Stimulated activated CD8-positive, alpha-beta memory T cell treated with anti-CD3 and anti-CD28 coated beads, Interleukin-7, amount 100 ng/mL, for 48 hours (primary cell): ENCODE results near the gene NANOS2.

Experiments
- DNase-seq, 2 donors: peaks; one replicate each; pipeline ENCODE4 v3.0.0-alpha.2; 2020; ENCODE audit warnings: low read depth in 1 of 2; ENCODE audit errors: extremely low read depth in 1 of 2

Gene NANOS2

DNA sequence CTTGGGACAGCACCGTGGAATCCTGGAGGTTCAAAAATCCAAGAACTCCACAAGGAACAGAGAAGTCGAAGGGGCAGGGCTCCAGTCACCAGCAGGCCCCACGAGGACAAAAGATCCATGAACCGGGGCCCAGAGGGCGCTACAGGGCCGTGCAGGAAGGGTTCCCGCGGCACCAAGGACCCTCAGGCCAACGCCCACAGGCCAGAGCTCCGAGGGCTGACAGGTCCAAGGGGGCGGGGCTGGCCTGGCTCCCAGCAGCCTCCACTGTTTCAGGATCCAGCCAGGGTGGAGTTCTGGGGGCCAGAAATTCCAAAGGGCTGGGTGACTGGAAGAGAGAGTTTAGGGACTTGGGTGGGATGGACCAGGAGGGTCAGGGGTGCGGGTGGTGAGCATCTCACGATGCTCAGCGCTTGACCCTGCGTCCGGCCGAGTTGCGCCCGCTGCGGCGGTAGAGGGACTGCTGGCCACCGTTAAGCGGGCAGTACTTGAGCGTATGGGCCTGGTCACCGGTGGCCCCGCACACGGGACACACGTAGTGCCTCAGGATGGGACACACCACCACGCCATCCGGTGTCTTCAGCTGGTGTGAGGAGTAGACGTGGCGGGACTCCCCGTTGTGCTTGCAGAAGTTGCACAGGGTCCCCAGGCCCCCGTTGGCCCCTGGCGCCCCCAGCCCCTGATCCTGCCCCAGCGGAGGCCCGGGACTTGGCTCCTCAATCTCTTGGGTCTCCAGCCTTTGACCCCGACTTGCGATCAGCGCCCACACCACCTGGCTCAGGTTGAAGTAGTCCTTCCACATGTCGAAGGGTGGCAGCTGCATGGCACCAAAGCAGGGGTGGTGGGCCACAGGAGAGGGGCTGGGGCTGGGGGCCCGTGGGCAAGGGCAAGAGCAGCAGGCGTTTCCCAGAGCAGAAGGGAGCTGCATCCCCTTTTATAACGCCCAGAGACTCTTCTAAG is at the start of gene NANOS2:
TSS of gene NANOS2 (minus strand) at position 905 of the 957 bp plus-strand sequence. CDS start at position 820, 85 bp downstream.
- DNase-seq = no peak

DNA sequence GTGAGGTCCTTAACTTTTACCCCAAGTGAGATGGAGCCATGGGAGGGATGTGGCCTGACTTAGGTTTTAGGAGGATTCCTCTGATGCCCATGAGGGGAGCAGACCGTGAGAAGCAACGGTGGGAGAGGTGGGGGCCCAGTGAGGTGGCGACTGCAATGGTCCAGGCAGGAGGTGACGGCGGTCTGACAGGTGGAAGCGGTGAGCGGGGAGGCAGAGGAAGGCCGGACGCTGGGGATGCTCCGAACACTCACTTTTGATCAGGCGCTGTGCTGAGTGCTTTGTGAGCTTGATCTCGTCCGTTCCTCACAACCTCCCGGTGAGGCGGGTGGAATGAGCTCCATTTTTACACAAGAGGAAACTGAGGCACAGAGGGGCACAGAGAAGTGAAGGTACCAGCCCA is 47.4 kb upstream of the NANOS2 start:
- no peak for DNase-seq

DNA sequence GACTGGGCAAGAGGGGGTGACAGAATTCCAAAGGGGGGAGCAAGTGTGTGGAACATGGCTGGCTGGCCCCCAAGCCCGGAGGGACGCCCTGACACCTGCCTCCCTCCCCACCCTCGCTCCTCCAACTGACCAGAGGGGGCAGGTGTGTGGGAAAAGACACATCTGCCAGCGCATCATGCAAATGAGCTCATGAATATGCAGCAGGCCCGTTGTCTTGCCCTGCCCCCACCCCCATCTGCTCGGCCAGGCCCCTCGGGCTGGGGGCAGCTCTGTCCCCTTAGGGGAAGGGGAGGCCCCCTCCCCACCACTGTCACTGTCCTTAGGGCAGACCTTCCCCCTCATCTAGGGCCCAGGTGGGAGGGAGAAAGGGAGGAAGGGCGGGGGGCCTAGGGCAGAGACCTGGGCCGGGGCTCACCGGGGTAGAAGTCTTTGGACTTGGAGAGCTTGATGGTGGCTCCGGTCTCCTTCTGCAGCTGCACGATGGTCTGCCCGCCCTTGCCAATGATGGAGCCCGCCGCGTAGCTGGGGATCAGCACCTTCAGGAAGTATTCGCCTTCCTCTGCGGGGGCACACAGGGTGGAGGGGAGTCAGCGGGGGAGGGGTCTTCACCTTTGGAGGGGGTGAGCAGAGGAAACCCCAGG is 46.1 kb upstream of the NANOS2 start:
- DNase-seq = no peak

DNA sequence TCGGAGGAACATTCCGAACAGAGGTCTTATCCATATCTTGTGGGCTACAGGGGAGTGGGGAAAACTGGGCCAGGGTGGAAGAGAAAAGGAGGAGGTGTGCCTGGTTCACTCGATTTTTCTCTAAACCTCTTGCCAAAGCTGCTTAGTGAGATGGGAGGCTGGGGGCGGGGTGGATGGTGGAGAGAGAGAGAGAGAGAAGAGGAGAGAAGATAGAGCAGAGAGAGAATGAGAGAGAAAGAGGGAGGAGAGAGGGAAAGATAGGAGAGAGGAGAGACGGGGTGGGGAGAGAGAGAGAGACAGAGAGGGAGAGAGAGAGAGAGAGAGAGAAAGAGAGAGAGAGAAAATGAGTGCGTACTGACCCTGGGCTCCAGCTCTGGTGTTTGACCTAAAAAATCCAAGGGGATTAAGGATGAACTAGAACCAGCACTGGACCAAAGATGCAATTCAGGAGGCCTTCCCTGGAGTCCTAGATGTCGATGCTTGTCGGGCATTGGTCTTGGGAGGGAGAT is 45.0 kb upstream of the NANOS2 start:
- no peak for DNase-seq

DNA sequence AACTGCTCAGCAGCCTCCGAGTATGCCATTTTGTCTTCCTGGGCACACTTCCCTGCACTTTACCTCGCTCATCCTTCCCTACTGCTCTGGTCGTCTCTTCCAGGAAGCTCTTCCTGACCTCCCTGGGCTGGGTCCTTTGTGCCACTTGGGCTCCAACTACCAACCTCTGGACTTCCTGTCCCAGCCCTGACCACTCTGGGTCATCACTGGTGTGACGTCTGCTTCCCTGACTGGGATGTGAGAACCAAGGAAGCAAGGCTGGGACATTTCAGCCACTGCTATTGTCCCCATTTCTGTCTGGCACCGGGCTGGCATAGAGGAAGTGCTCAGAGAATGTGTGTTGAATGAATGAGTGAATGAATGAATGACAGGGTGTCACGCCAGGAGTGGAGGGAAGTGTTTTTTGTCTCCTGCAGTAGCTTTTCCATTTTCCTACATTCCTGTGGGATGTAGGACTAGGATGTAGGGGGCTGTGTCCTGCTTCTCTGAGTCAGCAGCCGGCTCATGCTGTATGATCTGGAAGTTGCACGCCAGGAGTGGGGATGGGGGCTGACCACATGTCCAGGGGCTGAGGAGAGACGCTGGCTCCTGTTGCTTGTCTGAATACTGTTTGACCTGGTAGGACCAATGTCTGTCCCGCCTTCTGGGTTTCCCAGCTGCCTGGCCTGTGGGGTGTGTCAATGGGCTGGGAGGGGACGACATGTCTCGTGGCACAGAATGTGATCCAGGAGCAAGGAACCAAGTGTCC is 44.4 kb upstream of the NANOS2 start:
- no peak for DNase-seq

DNA sequence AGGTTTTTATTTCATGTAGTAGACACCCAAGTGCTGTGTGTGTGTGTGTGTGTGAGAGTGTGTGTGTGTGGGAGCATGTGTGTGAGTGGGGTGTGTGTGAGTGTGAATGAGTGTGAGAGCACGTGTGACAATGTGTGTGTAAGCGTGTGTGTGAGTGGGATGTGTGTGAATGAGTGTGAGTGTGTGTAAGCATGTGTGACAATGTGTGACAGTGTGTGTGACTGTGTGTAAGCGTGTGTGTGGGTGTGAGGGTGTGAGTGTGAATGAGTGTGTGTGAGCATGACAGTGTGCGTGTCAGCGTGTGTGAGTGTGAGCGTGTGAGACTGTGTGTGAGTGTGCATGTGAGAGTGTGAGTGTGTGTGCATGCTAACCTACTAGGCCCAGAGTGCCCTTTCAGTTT is 43.7 kb upstream of the NANOS2 start:
- DNase-seq = no peak

DNA sequence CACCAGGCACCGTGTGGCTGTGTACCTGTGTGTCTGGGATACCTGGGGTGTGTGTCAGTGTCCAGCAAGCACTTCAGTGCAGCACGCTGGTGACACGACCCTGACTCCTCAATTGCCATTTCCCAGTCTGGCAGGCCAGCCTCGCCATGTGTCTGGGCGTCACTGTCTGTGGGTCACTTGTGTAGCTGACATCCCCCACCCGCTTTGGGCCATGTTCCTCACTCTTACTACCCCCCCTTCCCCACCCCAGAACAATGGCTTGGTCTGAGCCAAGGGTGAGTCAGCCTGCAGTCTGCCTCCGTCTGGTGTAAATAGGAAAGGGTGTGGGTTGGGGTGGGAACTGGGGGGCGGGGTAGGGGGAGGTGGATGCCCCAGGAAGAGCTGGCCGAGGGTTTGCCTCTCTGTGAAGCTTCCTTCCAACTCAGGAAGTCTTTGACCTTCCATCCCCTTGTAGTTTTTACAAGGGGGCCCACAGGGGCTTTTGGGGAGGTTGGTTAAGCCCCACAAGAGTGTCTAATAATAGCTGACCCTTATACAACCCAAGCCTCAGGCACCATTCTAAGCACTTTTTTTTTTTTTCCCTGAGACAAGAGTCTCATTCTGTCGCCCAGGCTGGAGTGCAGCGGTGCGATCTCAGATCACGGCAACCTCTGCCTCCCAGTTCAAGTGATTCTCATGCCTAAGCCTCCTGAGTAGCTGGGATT is 41.5 kb upstream of the NANOS2 start:
- no peak for DNase-seq

DNA sequence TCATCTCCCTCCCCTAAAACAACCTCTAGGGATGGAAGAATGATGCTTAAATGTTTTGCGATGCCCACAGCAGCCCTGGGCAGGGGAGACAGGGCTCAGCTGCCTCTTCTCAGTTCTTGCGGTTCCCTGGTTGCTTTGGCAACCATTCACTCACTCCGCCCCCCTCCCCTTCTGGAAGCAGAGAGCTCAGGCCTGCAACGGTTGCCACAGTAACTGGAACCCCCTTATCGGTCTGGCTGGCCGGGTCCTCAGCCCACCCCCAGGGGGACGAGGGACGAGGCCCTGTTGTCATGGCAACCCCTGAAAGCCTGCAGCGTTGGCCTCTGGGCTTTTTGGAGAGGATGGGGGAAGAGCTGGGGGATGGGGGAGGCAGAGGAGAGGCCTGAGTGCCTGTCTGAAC is 39.6 kb upstream of the NANOS2 start:
- no peak for DNase-seq

DNA sequence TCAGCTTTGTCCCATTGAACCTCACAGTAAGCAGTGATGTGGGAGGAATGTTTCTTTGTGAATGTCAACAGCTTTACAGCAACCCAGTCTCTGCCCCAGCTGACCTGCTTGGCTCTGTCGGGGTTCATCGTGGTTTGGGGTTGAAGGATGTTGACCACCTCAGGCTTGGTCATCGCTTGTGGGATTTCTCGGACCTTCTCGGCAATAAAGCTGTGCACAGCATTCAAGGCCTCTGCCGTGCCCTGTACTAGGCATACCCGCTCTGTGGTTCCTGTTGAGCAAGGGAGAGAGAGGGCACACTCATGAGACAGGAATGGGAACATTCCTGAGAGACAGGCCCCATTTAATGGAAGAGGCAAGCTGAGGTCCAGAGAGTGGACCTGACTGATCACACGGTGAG is 39.1 kb upstream of the NANOS2 start:
- no peak for DNase-seq

DNA sequence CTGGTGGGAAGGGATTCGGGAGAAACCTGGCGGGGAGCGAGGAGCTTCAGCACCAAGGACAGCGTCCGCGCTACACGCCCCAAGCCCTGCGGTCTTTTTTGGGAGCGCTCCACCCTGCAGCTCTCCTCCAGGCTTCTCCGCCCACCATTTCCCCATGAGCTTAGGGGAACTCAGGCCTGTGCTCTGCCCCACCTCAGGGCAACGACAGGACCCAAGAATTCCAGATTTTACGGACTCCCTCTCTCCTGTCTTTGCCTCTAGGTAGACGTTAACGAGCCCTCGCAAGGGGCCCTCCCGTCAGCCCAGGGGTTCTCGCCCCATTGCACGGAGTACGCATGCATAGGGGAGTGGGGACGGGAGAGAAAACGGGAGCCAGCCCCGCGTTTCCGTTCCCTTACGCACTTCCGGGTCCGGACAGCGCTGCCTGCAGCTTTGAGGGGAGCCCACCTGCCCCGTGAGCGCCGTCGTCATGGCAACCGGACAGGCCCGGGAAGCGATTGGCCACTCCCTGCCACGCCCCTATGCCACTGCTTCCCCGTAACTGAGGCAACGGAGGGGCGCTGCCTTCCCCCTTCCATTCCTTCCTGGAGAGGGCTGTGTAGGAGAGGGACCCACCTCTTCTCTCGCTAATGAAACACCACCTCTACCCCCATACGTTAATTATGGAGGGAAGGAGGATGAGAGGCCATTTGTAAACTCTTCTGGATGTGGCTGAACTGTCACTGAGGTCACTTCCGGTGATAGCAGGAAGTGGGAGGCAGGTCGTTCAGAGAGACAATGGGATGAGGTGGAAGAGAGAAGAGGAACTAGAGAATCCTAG is 38.3 kb upstream of the NANOS2 start:
- peak in 1 of 2 donors; percentile 20 for DNase-seq

DNA sequence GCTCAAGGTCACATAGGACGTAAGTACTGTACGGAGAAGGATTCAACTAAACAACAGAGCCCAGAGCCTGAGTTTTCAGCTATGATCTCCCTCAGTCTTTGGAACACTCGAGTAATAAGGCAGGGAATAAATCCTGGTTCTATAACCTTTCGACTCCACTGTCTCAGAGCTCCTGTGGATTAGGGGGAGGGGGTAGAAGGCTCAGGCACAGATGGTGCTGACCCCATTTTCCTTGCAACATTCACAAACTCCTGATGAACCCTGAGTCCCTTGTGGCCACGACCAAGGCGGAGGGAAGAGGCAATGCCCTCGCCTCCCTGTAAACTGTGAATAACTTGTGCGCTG is 37.7 kb upstream of the NANOS2 start:
- DNase-seq = no peak

DNA sequence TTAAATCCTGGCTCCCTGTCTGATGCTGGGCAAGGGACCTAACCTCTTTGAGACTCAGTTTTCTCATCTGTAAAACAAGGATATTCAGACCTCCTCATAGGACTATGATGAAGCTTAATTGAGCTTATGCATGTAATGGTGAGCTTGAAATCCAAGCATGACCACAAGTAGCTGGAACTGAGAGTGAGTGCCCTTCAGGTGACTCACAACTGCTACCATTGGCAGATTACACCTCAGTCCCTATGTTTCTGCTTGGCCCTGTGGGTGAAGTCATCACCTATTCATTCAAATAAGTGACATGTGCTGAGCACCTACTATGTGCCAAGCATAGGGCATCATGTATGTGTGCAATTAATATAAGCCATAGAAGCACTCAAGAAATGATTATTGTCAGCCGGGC is 33.3 kb upstream of the NANOS2 start:
- DNase-seq = no peak

DNA sequence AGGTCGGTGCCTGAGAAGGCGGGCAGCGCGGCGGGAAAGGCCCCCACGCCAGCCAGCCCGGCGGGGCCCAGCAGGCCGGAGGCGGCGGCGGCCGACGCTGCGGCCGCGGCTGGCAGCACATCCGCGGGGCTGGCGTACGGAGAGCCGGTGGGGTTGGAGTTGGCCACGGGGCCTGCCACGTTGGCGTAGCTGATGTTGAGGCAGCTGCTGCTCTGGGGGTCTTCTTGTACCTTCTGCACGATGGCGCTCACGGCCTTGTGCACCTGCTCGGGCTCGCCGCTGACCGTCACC is 25.9 kb upstream of the NANOS2 start:
- no peak for DNase-seq

DNA sequence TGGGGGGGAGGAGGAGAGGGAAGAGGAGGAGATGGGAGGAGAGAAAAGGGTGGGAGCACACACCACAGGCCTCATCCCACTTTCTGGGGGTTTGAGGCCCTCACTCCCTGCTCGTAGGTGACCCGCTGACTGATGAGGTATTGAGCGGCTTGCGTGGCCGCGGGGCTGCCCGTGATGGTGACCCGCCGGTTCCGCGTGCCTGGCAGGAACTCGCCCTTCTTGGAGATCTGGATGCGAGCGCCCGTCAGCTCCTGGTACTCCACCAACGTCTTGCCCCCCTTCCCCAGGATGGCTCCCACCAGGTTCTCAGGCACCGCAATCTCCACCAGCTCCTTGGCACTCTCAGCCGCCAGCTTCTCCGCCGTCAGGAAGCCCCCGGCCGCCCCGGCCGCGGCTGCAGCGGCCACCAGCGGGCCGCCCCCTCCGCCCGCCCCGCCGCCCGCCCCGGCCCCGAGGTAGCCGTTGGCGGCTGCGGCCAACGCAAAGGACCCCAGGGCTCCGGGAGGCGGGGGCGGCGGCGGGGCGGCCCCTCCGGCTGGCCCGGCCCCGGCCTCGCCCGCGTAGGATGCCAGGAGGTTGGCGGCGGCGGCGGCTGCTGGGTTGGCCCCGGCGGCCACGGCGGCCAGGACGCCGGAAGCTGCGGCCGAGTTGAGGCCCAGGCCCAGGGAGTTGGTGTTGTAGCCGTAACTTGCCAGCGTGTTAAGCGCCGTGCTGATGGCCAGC is 25.4 kb upstream of the NANOS2 start:
- no peak for DNase-seq

DNA sequence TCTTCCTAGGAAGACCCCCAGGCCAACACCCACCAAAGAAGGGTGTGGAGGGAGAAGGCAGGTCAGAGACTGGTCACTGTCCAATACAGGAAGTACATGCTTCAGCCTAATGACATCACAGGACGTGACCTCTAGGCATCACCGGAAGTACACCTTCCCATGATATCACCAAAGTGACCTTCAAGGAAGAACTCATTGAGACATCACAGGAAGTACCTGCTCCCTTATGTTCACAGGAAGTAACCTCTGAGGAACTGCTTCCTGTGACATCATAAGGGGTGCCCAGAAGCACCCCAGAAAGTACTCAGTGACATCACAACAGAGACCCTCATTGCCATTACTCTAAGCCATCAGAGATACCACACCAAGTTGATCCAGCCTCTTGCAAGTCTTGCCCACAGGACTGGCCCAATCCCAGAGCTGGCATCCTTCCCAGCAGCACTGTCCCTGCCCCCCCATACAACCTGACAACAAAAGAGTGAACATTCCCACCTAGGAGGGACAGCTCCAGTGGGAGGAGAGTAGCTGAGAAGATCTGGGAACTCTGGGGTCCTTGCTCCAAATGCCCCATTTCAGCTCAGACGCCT is 24.2 kb upstream of the NANOS2 start:
- no peak for DNase-seq

DNA sequence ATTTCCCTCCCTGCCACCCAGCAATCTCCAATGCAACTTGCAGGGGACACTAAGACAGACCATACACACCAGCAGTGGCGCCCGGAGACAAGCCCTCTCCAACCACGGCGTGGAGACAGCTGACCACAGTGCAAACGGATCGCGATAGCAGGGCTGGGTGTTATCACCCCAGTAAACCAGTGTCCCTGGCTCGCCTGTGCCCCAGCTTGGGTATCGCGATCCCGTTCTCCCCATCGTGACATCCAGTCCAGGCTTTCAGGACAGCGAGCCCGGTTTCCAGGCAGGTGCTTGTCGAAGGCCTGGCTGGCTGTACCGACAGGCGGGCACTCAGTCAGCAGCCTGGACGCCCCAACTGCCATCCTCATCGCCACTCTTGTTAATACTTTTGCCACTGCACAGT is 20.7 kb upstream of the NANOS2 start:
- DNase-seq = no peak

DNA sequence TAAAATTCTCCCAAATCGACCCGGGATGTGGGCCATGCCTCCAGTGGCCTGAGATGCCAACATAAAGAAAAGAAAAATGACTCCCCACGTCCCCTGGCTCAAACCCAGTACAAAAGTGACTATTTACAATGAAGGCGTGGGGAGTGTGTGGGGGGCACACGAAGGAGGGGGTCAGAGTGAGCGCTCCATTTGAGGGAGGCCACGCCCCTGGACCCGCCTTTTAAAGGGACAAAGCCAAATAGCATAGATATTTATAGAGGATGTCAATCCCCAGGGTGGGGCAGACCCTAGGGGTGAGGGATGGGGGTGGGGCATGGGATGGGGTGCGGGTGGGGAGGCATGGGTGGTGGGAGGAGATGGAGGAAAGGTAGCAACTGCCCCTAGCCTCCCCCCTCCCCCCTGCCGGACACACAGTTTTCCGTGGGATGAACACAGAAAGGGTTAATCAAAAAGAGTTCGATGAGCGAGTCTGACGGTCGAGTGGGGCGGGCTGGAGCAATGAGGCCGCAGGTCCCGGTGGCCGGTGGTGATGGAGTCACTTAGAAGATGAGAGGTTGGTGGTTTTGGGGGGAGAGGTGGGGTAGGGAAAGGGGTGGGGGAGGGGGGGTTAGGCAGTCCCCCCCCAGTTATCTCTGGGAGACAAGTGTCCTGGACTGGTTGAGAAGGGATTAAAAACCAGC is 20.1 kb upstream of the NANOS2 start:
- DNase-seq = no peak

DNA sequence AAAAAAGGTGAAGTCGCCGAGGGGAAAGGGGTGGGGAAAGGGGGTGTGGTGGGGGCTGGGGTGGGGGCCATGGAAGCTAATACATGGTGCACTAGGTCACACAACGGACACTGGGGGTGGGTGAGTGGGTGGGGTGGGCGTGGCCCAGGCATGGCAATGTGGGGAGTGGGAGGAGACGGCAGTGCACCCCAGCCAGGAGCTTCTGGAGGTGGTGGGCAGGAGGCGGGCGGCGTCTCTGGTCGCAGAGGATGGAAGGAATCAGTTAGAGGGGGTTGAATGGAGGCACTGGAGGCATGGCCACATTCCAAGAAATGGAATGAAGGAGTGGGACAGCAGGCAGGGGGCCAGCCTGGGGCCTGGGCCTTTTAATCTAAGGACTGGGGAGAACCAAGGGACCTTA is 19.2 kb upstream of the NANOS2 start:
- DNase-seq = no peak

DNA sequence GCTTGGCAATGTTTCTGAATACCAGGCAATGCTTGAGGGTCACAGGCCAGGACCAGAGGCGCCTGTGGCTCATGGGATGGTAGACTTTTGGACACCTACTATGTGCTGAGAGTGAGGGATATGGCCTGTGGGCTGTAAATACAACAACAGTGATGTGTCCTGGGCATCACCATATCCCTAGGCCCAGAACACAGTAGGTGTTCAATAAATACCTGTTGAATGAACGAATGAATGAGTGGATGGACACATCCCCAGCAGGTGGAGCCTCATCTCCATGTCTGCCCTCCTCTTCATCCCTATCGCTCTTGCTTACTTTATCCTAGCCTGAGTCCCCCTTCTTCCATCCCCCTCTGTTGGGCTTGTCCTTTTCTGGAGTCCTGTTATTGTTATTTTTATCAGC is 16.5 kb upstream of the NANOS2 start:
- DNase-seq = no peak
